Bronchial smooth muscle cell (primary cell): Measurements from ENCODE around the gene JCHAIN. TPM values are rescaled to one million over a fixed set of nuclear protein-coding genes. Genes with fewer than 3 reads are reported as not detected.

Experiments
- total RNA-seq: library from RNA; depleted of rRNA; stranded (reverse); fragments of >200 nt; gene quantifications from 2 replicates; pipeline ENCODE4 v1.2.1, GENCODE V29; 2014

JCHAIN gene
- 0.34 and 2.7 TPM in 2 replicates for total RNA-seq

GRCh38 chr4:70666369-70666768 lies at the start of gene JCHAIN:
Gene JCHAIN (minus strand): TSS chr4:70666508. CDS start chr4:70666490, 18 bp downstream.

GRCh38 chr4:70687821-70688794 lies 21.8 kb upstream of the JCHAIN start, which contains the start of gene UTP3:
Gene UTP3 (plus strand): TSS chr4:70688532. CDS start chr4:70688678, 146 bp downstream.

GRCh38 chr4:70628444-70628843 lies 37.9 kb downstream of the JCHAIN start, which contains the start of gene ENAM:
Gene ENAM (plus strand): TSS chr4:70628744. CDS start chr4:70629501, 757 bp downstream.

Other genes with a start within 250 kb of the JCHAIN start
- not detected in 2 replicates for gene MUC7, start 194.3 kb downstream of the JCHAIN start, total RNA-seq
- gene AMTN, start 147.9 kb downstream of the JCHAIN start, total RNA-seq = not detected in 2 replicates
- gene AMBN, start 74.3 kb downstream of the JCHAIN start, total RNA-seq = not detected in 2 replicates
- 0.94 TPM in 1 of 2 replicates, not detected in the other for gene ENAM, start 37.8 kb downstream of the JCHAIN start, total RNA-seq
- 19.4 and 19.5 TPM in 2 replicates for gene UTP3, start 22.0 kb upstream of the JCHAIN start, total RNA-seq
- gene RUFY3, start 55.5 kb upstream of the JCHAIN start, total RNA-seq = 66.6 and 84.2 TPM in 2 replicates
- 69.4 and 80.4 TPM in 2 replicates for gene GRSF1, start 173.4 kb upstream of the JCHAIN start, total RNA-seq
- gene MOB1B, start 235.9 kb upstream of the JCHAIN start, total RNA-seq = 4.2 and 8.7 TPM in 2 replicates